Breast epithelium (tissue), 3 donors: ENCODE data around the gene ENO3.

Experiments used
- POLR2AphosphoS5 ChIP-seq, 3 donors: sonication (generic); formaldehyde crosslinking; IDR thresholded peaks; one replicate each; pipeline ENCODE4 v1.6.1; 2017; ENCODE audit warnings: antibody characterized with exemption in 3 of 3
- TF ChIP-seq, protein P1 (sequence below), 3 donors: fragments of 450-650 bp; IDR thresholded peaks; one replicate each; pipeline ENCODE4 v1.5.1; 2016 to 2017; ENCODE audit warnings: antibody characterized with exemption in 3 of 3, mild to moderate bottlenecking in 3 of 3, moderate library complexity in 3 of 3

DNA sequence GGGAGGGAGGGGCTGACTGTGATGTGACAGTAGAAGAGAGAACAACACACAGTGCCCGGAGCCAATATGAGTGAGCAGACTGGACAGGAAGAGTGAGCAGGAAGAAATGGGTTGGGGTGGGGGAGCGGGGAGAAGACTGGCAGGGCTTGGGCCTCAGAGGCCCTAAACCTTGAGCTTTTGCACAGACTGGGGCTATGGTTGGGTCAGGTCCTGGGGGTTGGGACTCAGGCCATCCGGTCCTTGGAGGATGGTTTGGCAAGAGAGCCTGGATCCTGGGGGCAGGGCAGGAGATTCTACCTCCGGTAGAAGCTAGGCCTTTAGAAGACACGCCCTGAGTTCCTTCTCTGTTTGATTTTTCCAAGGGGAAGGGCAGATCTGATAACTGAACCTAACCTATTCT, 35.5 kb downstream of the ENO3 start:
- TF ChIP-seq, protein P1, sequence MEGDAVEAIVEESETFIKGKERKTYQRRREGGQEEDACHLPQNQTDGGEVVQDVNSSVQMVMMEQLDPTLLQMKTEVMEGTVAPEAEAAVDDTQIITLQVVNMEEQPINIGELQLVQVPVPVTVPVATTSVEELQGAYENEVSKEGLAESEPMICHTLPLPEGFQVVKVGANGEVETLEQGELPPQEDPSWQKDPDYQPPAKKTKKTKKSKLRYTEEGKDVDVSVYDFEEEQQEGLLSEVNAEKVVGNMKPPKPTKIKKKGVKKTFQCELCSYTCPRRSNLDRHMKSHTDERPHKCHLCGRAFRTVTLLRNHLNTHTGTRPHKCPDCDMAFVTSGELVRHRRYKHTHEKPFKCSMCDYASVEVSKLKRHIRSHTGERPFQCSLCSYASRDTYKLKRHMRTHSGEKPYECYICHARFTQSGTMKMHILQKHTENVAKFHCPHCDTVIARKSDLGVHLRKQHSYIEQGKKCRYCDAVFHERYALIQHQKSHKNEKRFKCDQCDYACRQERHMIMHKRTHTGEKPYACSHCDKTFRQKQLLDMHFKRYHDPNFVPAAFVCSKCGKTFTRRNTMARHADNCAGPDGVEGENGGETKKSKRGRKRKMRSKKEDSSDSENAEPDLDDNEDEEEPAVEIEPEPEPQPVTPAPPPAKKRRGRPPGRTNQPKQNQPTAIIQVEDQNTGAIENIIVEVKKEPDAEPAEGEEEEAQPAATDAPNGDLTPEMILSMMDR (IDR thresholded peaks at IDR 0.05), result no peak
- no peak for TF ChIP-seq POLR2AphosphoS5 (IDR thresholded peaks at IDR 0.05)
